ENCODE results near the gene FILIP1L.

DNA sequence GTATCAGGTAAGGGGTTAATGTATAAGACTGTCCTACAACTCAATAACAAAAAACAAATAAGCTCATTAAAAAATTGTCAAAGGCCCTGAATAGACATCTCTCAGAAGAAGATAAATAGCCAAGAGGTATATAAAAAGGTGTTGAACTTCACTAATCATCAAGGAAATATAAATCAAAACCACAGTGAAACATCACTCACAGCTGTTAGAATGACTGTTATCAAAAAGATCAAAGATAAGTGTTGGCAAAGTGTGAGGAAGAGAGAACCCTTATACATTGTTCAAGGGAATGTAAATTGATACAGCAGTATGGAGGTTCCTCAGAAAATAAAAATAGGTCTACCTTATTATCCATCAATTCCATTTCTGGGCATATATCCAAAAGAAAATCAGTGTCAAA lies 95.5 kb downstream of the FILIP1L start:
- TF ChIP-seq, protein P1, sequence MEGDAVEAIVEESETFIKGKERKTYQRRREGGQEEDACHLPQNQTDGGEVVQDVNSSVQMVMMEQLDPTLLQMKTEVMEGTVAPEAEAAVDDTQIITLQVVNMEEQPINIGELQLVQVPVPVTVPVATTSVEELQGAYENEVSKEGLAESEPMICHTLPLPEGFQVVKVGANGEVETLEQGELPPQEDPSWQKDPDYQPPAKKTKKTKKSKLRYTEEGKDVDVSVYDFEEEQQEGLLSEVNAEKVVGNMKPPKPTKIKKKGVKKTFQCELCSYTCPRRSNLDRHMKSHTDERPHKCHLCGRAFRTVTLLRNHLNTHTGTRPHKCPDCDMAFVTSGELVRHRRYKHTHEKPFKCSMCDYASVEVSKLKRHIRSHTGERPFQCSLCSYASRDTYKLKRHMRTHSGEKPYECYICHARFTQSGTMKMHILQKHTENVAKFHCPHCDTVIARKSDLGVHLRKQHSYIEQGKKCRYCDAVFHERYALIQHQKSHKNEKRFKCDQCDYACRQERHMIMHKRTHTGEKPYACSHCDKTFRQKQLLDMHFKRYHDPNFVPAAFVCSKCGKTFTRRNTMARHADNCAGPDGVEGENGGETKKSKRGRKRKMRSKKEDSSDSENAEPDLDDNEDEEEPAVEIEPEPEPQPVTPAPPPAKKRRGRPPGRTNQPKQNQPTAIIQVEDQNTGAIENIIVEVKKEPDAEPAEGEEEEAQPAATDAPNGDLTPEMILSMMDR (IDR thresholded peaks at IDR 0.05): no peak
- TF ChIP-seq POLR2A (IDR thresholded peaks at IDR 0.05) (no peak), EP300 (IDR thresholded peaks at IDR 0.05) (no peak)
